Skeletal muscle tissue (tissue), 4 donors: Measurements from ENCODE around the gene MYL3. TPM values are rescaled to one million over a fixed set of nuclear protein-coding genes. Genes with fewer than 3 reads are reported as not detected.

ENCODE experiments used
- H3K27ac ChIP-seq: one replicate; pipeline ENCODE4 v1.7.0; 2013; ENCODE audit warnings: mild to moderate bottlenecking, low read depth, low read length, inconsistent platforms
- H3K27me3 ChIP-seq, 3 donors: one replicate each; pipeline ENCODE4 v1.7.0; 2013; ENCODE audit warnings: low read length in 3 of 3; ENCODE audit not compliant: control insufficient read depth in 3 of 3, insufficient read depth in 3 of 3
- H3K36me3 ChIP-seq, 3 donors: one replicate each; pipeline ENCODE4 v1.7.0; 2013; ENCODE audit warnings: low read length in 3 of 3; ENCODE audit not compliant: control insufficient read depth in 3 of 3, insufficient read depth in 3 of 3
- H3K4me1 ChIP-seq, 3 donors: one replicate each; pipeline ENCODE4 v1.7.0; 2013; ENCODE audit warnings: low read length in 3 of 3, mild to moderate bottlenecking in 3 of 3; ENCODE audit not compliant: control insufficient read depth in 3 of 3, insufficient read depth in 3 of 3
- H3K4me3 ChIP-seq, 3 donors: one replicate each; pipeline ENCODE4 v1.7.0; 2013; ENCODE audit warnings: low read length in 3 of 3
- H3K9ac ChIP-seq, 3 donors: one replicate each; pipeline ENCODE4 v1.7.0; 2013; ENCODE audit warnings: low read length in 3 of 3, mild to moderate bottlenecking in 3 of 3, moderate library complexity in 2 of 3, low read depth in 1 of 3
- H3K9me3 ChIP-seq, 3 donors: one replicate each; pipeline ENCODE4 v1.7.0; 2013; ENCODE audit warnings: low read length in 3 of 3; ENCODE audit not compliant: control insufficient read depth in 3 of 3
- total RNA-seq: library from RNA; depleted of rRNA; stranded (reverse); fragments of >200 nt; gene quantifications from one replicate; pipeline ENCODE4 v1.2.3, GENCODE V29; 2014
- donor health status: Osteomylitis.

Gene MYL3
- total RNA-seq, 1 donor from 2014 or later = 53.2 TPM

DNA sequence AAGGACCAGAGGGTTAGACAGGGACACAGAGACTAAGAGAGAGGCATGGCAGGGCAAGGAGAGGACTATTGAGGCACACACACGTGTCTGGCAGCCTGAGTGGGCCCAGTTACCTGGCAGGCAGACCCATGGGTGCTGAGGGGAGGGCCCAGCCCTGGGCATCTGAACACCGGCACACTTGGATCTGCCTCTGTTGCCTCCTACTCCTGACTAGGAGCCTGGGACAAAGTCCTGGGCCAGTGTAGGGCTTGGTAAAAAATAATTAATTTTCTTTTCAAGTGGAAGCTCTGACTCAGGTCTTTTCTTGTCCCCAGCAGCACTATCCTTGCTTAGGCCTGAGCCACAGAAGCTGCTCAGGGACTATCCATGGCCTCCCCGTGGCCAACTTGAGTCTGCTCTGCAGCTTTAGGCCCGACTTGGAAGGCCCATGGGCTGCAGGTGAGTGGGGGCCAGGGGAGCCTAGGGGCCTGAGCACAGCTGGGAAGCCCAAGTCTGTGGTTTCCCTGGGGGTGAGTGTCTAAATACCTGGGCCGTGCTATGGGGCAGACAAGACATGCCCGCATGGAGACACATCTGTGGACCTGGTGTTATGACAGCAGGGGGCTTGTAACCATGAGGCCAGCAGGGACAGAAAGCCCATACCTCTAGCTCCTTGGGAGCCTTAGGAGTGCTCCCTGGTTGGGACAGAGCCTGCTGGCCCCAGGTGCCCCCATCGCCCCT lies 14.3 kb upstream of the MYL3 start, which contains the start of gene PTH1R:
Gene PTH1R (plus strand): TSS at position 316 of the 720 bp plus-strand sequence. CDS start 5,839 bp downstream, outside the sequence.
- no peak within 1 kb of the TSS for H3K27ac ChIP-seq
- H3K9me3 ChIP-seq = no peaks in the 10 kb centered on the region
- H3K4me3 ChIP-seq = no peak within 1 kb of the TSS
- peaks cover 12 to 26% (median 21%) of the 10 kb centered on the region in 3 donors for H3K4me1 ChIP-seq
- H3K9ac ChIP-seq = no peak within 1 kb of the TSS
- peaks cover 14 to 19% (median 14%) of the 10 kb centered on the region in 3 donors for H3K27me3 ChIP-seq
- no peaks in the 10 kb centered on the region for H3K36me3 ChIP-seq

DNA sequence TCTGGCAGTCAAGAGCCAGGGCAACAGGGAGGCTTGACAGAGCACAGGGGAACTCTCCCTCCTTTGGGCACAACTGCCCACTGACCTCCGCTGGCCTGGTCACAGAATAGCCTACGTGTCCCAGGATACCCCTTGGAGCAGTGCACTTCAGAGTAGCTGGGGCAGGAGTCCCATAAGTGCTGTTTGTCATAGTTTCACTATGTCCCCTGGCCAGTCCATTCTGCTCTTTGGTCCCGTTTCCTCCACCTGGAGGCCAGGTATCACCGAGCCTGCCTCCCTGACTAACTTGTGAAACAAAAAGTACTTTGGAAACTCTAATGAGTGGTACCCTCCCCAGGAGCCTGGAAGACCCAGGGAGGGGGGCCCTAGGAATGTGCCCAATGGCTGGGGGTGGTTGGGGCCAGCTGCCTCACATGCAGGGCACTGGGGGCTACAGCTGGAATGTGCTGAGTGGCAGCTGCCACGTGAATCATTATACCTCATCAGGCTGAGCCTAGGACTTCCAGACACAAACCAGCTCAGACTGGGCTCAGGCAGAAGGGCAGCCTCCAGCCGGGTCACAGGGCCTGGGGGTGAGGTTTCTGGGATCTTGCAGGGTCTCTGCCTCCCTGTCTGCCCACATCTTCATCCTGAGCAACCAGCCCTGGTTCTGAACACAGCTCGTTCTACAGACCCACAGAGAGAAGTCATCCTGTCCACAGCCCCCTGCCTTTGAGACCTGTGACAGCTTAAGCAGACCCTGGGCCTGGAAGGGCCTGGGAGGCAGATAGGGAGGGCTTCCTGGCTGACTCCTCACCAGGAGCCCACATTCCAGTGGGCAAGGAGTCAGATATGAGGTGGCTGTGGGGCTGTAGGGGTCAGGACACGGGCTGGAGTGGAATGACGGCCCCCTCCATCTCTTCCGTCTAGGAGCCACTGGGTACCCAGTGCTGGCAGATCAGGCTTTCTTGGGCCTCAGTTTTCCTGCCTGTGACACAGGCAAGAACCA lies 13.4 kb upstream of the MYL3 start:
- no peak overlapping the region for H3K9ac ChIP-seq
- H3K4me1 ChIP-seq = peaks cover 16 to 31% (median 21%) of the 10 kb centered on the region in 3 donors
- H3K27ac ChIP-seq = no peak overlapping the region
- no peaks in the 10 kb centered on the region for H3K9me3 ChIP-seq
- no peaks in the 10 kb centered on the region for H3K36me3 ChIP-seq
- peaks cover 9 to 16% (median 10%) of the 10 kb centered on the region in 3 donors for H3K27me3 ChIP-seq
- no peak overlapping the region for H3K4me3 ChIP-seq

DNA sequence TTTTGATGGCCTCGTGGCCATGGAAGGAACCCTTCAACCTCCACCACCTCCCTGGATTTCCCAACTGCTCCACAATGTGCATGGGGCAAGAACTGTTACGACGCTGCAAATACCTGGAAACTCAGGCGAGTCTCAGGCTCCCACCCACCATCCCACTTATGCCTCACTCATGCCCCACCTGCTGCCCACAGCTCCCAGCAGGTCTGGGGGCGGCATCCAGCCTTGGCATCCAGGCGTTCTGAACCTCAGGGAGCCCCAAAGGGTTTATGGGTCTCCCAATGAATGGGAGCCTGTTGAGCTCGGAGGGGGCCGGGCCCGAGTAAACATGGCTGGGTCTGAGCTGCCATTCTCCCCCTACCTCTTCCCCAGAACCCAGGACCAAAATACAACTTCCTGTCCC lies 12.3 kb upstream of the MYL3 start:
- Histone ChIP-seq H3K9me3 (no peaks in the 10 kb centered on the region), H3K27me3 (peaks cover 0 to 7% (median under 1%) of the 10 kb centered on the region in 3 donors), H3K36me3 (no peaks in the 10 kb centered on the region), H3K4me3 (no peak overlapping the region), H3K27ac (no peak overlapping the region), H3K9ac (no peak overlapping the region), H3K4me1 (peaks cover 19 to 42% (median 30%) of the 10 kb centered on the region in 3 donors)

- H3K27ac ChIP-seq = no peak overlapping the region
- no peak overlapping the region for H3K4me3 ChIP-seq
- no peak overlapping the region for H3K9ac ChIP-seq
- no peaks in the 10 kb centered on the region for H3K36me3 ChIP-seq
- no peaks in the 10 kb centered on the region for H3K9me3 ChIP-seq
- no peaks in the 10 kb centered on the region for H3K27me3 ChIP-seq
- peaks cover 21 to 49% (median 36%) of the 10 kb centered on the region in 3 donors for H3K4me1 ChIP-seq
These were observed 11.2 kb upstream of the MYL3 start for GRCh38 chr3:46874430-46874829.

- H3K36me3 ChIP-seq = no peaks in the 10 kb centered on the region
- H3K4me1 ChIP-seq = peaks cover 20 to 57% (median 44%) of the 10 kb centered on the region in 3 donors
- no peak overlapping the region for H3K27ac ChIP-seq
- H3K9ac ChIP-seq = peak overlapping the region in 1 of 3 donors; percentile 40
- H3K9me3 ChIP-seq = no peaks in the 10 kb centered on the region
- no peaks in the 10 kb centered on the region for H3K27me3 ChIP-seq
- no peak overlapping the region for H3K4me3 ChIP-seq
These were observed 10.3 kb upstream of the MYL3 start for GRCh38 chr3:46873521-46873920.

- Histone ChIP-seq H3K9ac (no peak overlapping the region), H3K27ac (no peak overlapping the region), H3K27me3 (no peaks in the 10 kb centered on the region), H3K9me3 (no peaks in the 10 kb centered on the region), H3K4me1 (peaks cover 41 to 78% (median 65%) of the 10 kb centered on the region in 3 donors), H3K36me3 (no peaks in the 10 kb centered on the region), H3K4me3 (no peak overlapping the region)
These were observed 8.0 kb upstream of the MYL3 start for GRCh38 chr3:46871222-46871621.

- Histone ChIP-seq H3K4me1 (peaks cover 41 to 78% (median 67%) of the 10 kb centered on the region in 3 donors), H3K9ac (no peak overlapping the region), H3K27me3 (no peaks in the 10 kb centered on the region), H3K27ac (no peak overlapping the region), H3K4me3 (no peak overlapping the region), H3K36me3 (no peaks in the 10 kb centered on the region), H3K9me3 (no peaks in the 10 kb centered on the region)
These were observed 7.4 kb upstream of the MYL3 start for GRCh38 chr3:46870651-46871050.

DNA sequence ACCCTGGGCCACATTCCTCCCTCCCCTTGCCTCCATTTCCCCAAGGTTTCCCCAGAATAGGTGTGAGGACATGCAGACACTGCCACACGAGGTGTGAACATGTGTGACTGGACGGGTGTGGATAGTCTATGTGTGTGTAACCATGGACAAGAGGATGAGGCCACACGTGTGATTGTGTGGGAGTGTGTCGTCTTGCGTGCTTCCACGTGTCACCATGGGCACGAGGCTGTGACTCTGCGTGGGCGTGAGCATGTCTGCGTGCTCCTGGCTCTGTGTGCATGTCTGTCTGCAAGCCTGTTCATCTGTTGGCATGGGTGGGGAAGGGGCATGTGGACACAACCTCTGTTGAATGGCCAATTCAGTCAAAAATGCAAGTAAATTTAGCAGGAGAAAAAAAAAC lies 6.2 kb upstream of the MYL3 start:
- H3K9me3 ChIP-seq = no peaks in the 10 kb centered on the region
- peaks cover 41 to 77% (median 76%) of the 10 kb centered on the region in 3 donors for H3K4me1 ChIP-seq
- no peak overlapping the region for H3K27ac ChIP-seq
- no peaks in the 10 kb centered on the region for H3K27me3 ChIP-seq
- no peak overlapping the region for H3K4me3 ChIP-seq
- H3K36me3 ChIP-seq = no peaks in the 10 kb centered on the region
- H3K9ac ChIP-seq = no peak overlapping the region

DNA sequence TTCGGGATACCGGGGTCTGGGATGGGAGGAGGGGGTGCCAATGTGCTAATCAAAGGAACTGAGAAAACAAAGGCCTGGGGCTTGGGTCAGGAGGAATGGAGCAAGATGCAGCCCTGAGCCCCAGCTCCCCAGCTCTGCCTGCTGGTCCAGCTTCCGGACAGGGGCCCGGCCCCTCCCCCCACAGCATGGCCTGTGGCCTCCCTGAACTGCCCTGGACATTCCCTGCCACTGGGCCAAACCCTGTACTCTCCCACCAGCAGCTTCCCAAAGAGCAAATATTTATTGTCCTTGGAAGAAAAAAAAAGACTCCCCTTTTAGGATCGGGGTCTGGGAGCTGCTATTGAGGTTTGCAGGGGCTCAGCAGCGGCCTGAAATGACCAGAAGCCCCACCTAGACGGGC lies 5.7 kb upstream of the MYL3 start:
- H3K36me3 ChIP-seq = no peaks in the 10 kb centered on the region
- H3K9me3 ChIP-seq = no peaks in the 10 kb centered on the region
- peak overlapping the region in 1 of 3 donors; percentile 74 for H3K9ac ChIP-seq
- H3K27ac ChIP-seq = peak overlapping the region; percentile 44
- no peak overlapping the region for H3K4me3 ChIP-seq
- peaks cover 37 to 77% (median 74%) of the 10 kb centered on the region in 3 donors for H3K4me1 ChIP-seq
- no peaks in the 10 kb centered on the region for H3K27me3 ChIP-seq
